RWPE2 (cell line): Measurements from ENCODE around the gene CUL4B.
"Not testable (repeated sequence)": the region's sequence is repeated elsewhere in the genome, so short reads cannot be mapped to it uniquely, and the experiment has no call there.

Source experiments
- ATAC-seq: fragments of 200-7000 bp; cut with Tn5 transposase; 3 replicates; pipeline ENCODE4 v1.9.1; 2021; ENCODE audit warnings: low read depth
- DNase-seq: peaks from one replicate; pipeline ENCODE4 v3.0.0-alpha.2; 2020; ENCODE audit warnings: low spot score
- H3K27ac ChIP-seq: fragments of 450-650 bp; 2 replicates; pipeline ENCODE4 v1.5.1; 2017; ENCODE audit warnings: mild to moderate bottlenecking; ENCODE audit not compliant: poor library complexity, severe bottlenecking
- H3K27me3 ChIP-seq: fragments of 250-450 bp; sonication (Bioruptor Pico); 2 replicates; pipeline ENCODE4 v1.5.1; 2021; ENCODE audit warnings: mild to moderate bottlenecking, moderate library complexity; ENCODE audit not compliant: insufficient read depth, poor library complexity, severe bottlenecking
- H3K36me3 ChIP-seq: fragments of 250-450 bp; sonication (Bioruptor Pico); 2 replicates; pipeline ENCODE4 v1.5.1; 2020; ENCODE audit warnings: low read depth, mild to moderate bottlenecking, moderate library complexity
- H3K4me1 ChIP-seq: fragments of 250-450 bp; sonication (Bioruptor Pico); 2 replicates; pipeline ENCODE4 v1.5.1; 2021; ENCODE audit warnings: mild to moderate bottlenecking, moderate library complexity; ENCODE audit not compliant: insufficient read depth, poor library complexity, severe bottlenecking
- H3K4me3 ChIP-seq: fragments of 250-450 bp; sonication (Bioruptor Pico); 2 replicates; pipeline ENCODE4 v1.5.1; 2021; ENCODE audit warnings: mild to moderate bottlenecking, moderate library complexity; ENCODE audit not compliant: severe bottlenecking
- H3K9me3 ChIP-seq: fragments of 250-450 bp; sonication (Bioruptor Pico); 2 replicates; pipeline ENCODE4 v1.5.1; 2021; ENCODE audit warnings: mild to moderate bottlenecking, moderate library complexity; ENCODE audit not compliant: severe bottlenecking
- CTCF ChIP-seq: fragments of 450-650 bp; IDR thresholded peaks from one replicate; pipeline ENCODE4 v1.5.1; 2017; ENCODE audit warnings: mild to moderate bottlenecking, moderate library complexity; ENCODE audit not compliant: poor library complexity, severe bottlenecking

The CUL4B gene

GRCh38 chrX:120485638-120486520 is 74.9 kb downstream of the CUL4B start:
- TF ChIP-seq CTCF = peak; percentile 65
- ATAC-seq = peak; percentile 87

GRCh38 chrX:120485315-120485637 is 75.5 kb downstream of the CUL4B start:
- Histone ChIP-seq H3K9me3 (no peaks in the 10 kb centered on the region), H3K36me3 (no peaks in the 10 kb centered on the region), H3K27ac (peak overlapping the region; percentile 64), H3K27me3 (no peaks in the 10 kb centered on the region), H3K4me3 (peak overlapping the region; percentile 39), H3K4me1 (peaks cover 3% of the 10 kb centered on the region)
- no peak for ATAC-seq
- TF ChIP-seq CTCF = no peak
- no peak for DNase-seq

More at GRCh38 chrX:120485638-120486520, 74.9 kb downstream of the CUL4B start:
- Histone ChIP-seq H3K9me3 (no peaks in the 10 kb centered on the region), H3K27ac (peak overlapping the region; percentile 64), H3K36me3 (no peaks in the 10 kb centered on the region), H3K27me3 (no peaks in the 10 kb centered on the region), H3K4me1 (peaks cover 3% of the 10 kb centered on the region), H3K4me3 (peak overlapping the region; percentile 39)
- peak; percentile 41 for DNase-seq

GRCh38 chrX:120477453-120477852 is 83.3 kb downstream of the CUL4B start:
- no peak for DNase-seq
- TF ChIP-seq CTCF = no peak
- no peaks in the 10 kb centered on the region for H3K36me3 ChIP-seq
- H3K4me1 ChIP-seq = no peaks in the 10 kb centered on the region
- no peak for ATAC-seq
- H3K27ac ChIP-seq = no peak overlapping the region
- no peaks in the 10 kb centered on the region for H3K27me3 ChIP-seq
- H3K4me3 ChIP-seq = no peak overlapping the region
- H3K9me3 ChIP-seq = no peaks in the 10 kb centered on the region

GRCh38 chrX:120476714-120477113 is 84.0 kb downstream of the CUL4B start:
- no peaks in the 10 kb centered on the region for H3K36me3 ChIP-seq
- no peak overlapping the region for H3K4me3 ChIP-seq
- H3K27ac ChIP-seq = no peak overlapping the region
- DNase-seq = no peak
- no peak for ATAC-seq
- no peaks in the 10 kb centered on the region for H3K4me1 ChIP-seq
- no peaks in the 10 kb centered on the region for H3K9me3 ChIP-seq
- no peak for TF ChIP-seq CTCF
- no peaks in the 10 kb centered on the region for H3K27me3 ChIP-seq

GRCh38 chrX:120475447-120475846 is 85.3 kb downstream of the CUL4B start:
- not testable (repeated sequence) for DNase-seq

More at GRCh38 chrX:120475447-120475846, 85.3 kb downstream of the CUL4B start:
- H3K9me3 ChIP-seq, H3K27ac ChIP-seq, H3K4me3 ChIP-seq, H3K4me1 ChIP-seq, H3K36me3 ChIP-seq, H3K27me3 ChIP-seq, ATAC-seq: not testable (repeated sequence)
- TF ChIP-seq CTCF = peak; percentile 71
